ENCODE results near the gene CYLD. TPM values are rescaled to one million over a fixed set of nuclear protein-coding genes. Genes with fewer than 3 reads are reported as not detected.

The CYLD gene
- total RNA-seq, 4 donors from 2014 or later: 17.6 to 65.8 (median 45.1) TPM

GRCh38 chr16:50731989-50732832 is 9.7 kb upstream of the CYLD start:
- Histone ChIP-seq H3K27ac (no peak overlapping the region), H3K27me3 (no peaks in the 10 kb centered on the region), H3K9me3 (no peaks in the 10 kb centered on the region), H3K4me3 (no peak overlapping the region), H3K4me1 (no peaks in the 10 kb centered on the region), H3K36me3 (no peaks in the 10 kb centered on the region)
- DNase-seq: no peak
- no peak for TF ChIP-seq CTCF (IDR thresholded peaks at IDR 0.05)
- no peak for TF ChIP-seq POLR2A (IDR thresholded peaks at IDR 0.05)
- intact Hi-C loops (cut with DNase I; ENCODE audit: low total_unique reads): no loop called here

GRCh38 chr16:50733468-50733867 is 8.4 kb upstream of the CYLD start:
- H3K27ac ChIP-seq: no peak overlapping the region
- H3K4me1 ChIP-seq: no peaks in the 10 kb centered on the region
- intact Hi-C loops (cut with DNase I; ENCODE audit: low total_unique reads): no loop called here
- TF ChIP-seq CTCF (IDR thresholded peaks at IDR 0.05) (no peak), POLR2A (IDR thresholded peaks at IDR 0.05) (no peak)
- DNase-seq: no peak
- H3K9me3 ChIP-seq: no peaks in the 10 kb centered on the region
- H3K4me3 ChIP-seq: no peak overlapping the region
- H3K36me3 ChIP-seq: no peaks in the 10 kb centered on the region
- no peaks in the 10 kb centered on the region for H3K27me3 ChIP-seq

GRCh38 chr16:50735629-50736122 is 6.2 kb upstream of the CYLD start:
- H3K4me1 ChIP-seq: no peaks in the 10 kb centered on the region
- no peak overlapping the region for H3K27ac ChIP-seq
- H3K36me3 ChIP-seq: no peaks in the 10 kb centered on the region
- intact Hi-C loops (cut with DNase I; ENCODE audit: low total_unique reads): no loop called here
- H3K4me3 ChIP-seq: no peak overlapping the region
- DNase-seq: no peak
- no peaks in the 10 kb centered on the region for H3K9me3 ChIP-seq
- TF ChIP-seq POLR2A (IDR thresholded peaks at IDR 0.05): no peak
- TF ChIP-seq CTCF (IDR thresholded peaks at IDR 0.05): no peak
- H3K27me3 ChIP-seq: no peaks in the 10 kb centered on the region

GRCh38 chr16:50736448-50736847 is 5.4 kb upstream of the CYLD start:
- no peak for TF ChIP-seq CTCF (IDR thresholded peaks at IDR 0.05)
- no peak for TF ChIP-seq POLR2A (IDR thresholded peaks at IDR 0.05)
- intact Hi-C loops (cut with DNase I; ENCODE audit: low total_unique reads): no loop called here
- Histone ChIP-seq H3K4me3 (no peak overlapping the region), H3K27ac (no peak overlapping the region), H3K27me3 (no peaks in the 10 kb centered on the region), H3K4me1 (no peaks in the 10 kb centered on the region), H3K36me3 (no peaks in the 10 kb centered on the region), H3K9me3 (no peaks in the 10 kb centered on the region)
- DNase-seq: no peak

DNA sequence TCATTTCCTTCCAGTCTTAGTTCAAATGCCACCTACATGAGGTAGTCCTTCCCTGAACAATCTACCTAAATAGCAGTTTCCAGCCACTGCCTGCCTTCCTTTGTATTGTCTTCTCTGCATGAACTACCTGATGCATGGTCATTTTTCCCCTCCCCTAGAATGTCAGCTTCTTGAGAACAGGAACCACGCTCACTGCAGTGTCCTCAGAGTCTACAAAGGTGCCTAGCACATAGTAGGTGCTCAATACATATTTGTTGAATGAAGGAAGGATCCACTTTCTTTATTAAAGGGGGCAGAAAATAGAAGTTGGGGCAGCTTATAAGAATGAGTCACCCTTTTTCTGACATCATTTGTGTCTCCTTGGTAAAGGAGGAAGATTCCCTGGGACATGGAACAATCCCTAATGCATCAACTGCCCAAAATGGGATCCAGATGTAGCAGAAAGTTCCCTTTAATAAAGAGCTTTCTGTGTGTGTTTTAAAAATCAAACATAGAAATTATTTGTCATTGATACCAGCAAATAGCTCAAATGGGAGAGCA is 4.4 kb upstream of the CYLD start:
- intact Hi-C loops (cut with DNase I; ENCODE audit: low total_unique reads): no loop called here
- Histone ChIP-seq H3K27me3 (no peaks in the 10 kb centered on the region), H3K36me3 (no peaks in the 10 kb centered on the region), H3K27ac (no peak overlapping the region), H3K9me3 (no peaks in the 10 kb centered on the region), H3K4me3 (no peak overlapping the region), H3K4me1 (no peaks in the 10 kb centered on the region)
- TF ChIP-seq POLR2A (IDR thresholded peaks at IDR 0.05) (no peak), CTCF (IDR thresholded peaks at IDR 0.05) (no peak)
- no peak for DNase-seq
